Spinal cord (tissue), 10 donors: Measurements from ENCODE around the gene DVL1. TPM values are rescaled to one million over a fixed set of nuclear protein-coding genes. Genes with fewer than 3 reads are reported as not detected.
A peak's percentile ranks its signal among the peaks of the same experiment; 100 is the strongest.

ENCODE experiments used
- DNase-seq, 6 donors: peaks; one replicate each; pipeline versions ENCODE4 v3.0.0 to v3.0.0-alpha.2; 2013 to 2015; ENCODE audit warnings: low spot score in 6 of 6, low read depth in 4 of 6
- H3K27ac ChIP-seq: one replicate; pipeline ENCODE4 v1.5.1; 2013; ENCODE audit warnings: low read depth, low read length, control low read depth
- H3K27me3 ChIP-seq: one replicate; pipeline ENCODE4 v1.6.1; 2013; ENCODE audit warnings: low read length; ENCODE audit not compliant: control insufficient read depth, insufficient read depth
- H3K36me3 ChIP-seq: one replicate; pipeline ENCODE4 v1.6.1; 2013; ENCODE audit warnings: low read length; ENCODE audit not compliant: control insufficient read depth, insufficient read depth
- H3K4me1 ChIP-seq: one replicate; pipeline ENCODE4 v1.6.1; 2013; ENCODE audit warnings: low read length; ENCODE audit not compliant: control insufficient read depth, insufficient read depth
- H3K4me3 ChIP-seq: one replicate; pipeline ENCODE4 v1.5.1; 2013; ENCODE audit warnings: low read depth, low read length, control low read depth
- H3K9me3 ChIP-seq: one replicate; pipeline ENCODE4 v1.6.1; 2013; ENCODE audit warnings: low read length; ENCODE audit not compliant: control insufficient read depth, insufficient read depth
- WGBS: methylation state at CpG from one replicate; pipeline ENCODE4 v1.1.5; 2013; ENCODE audit warnings: missing lambda C conversion rate; ENCODE audit not compliant: insufficient coverage; 5-methylcytosine and 5-hydroxymethylcytosine counted together
- polyA plus RNA-seq, 2 donors: library from polyadenylated mRNA; unstranded; fragments of 120-200 nt; gene quantifications; one replicate each; pipeline ENCODE4 v1.2.1, GENCODE V29; 2013; ENCODE audit not compliant: insufficient read length in 2 of 2
- total RNA-seq, 2 donors: library from RNA; depleted of rRNA in 1 of 2; stranded (reverse); fragments of 120-200 nt in 1 of 2; fragments of >200 nt in 1 of 2; gene quantifications; one replicate each; pipeline versions ENCODE4 v1.2.3 to v1.2.4, GENCODE V29; 2013 to 2014
- donor health status: healthy.

DVL1 gene
- total and polyA plus RNA-seq, 4 donors = 35.7 to 87.1 (median 75.7) TPM

GRCh38 chr1:1329304-1330210, 19.7 kb downstream of the DVL1 start:
- Histone ChIP-seq H3K4me1 (peaks cover 31% of the 10 kb centered on the region), H3K36me3 (peaks cover 89% of the 10 kb centered on the region), H3K9me3 (no peaks in the 10 kb centered on the region), H3K4me3 (no peak overlapping the region), H3K27me3 (no peaks in the 10 kb centered on the region), H3K27ac (no peak overlapping the region)
- 93% methylated on average over 58 of the region's 58 CpGs for WGBS
- DNase-seq = no peak

DNA sequence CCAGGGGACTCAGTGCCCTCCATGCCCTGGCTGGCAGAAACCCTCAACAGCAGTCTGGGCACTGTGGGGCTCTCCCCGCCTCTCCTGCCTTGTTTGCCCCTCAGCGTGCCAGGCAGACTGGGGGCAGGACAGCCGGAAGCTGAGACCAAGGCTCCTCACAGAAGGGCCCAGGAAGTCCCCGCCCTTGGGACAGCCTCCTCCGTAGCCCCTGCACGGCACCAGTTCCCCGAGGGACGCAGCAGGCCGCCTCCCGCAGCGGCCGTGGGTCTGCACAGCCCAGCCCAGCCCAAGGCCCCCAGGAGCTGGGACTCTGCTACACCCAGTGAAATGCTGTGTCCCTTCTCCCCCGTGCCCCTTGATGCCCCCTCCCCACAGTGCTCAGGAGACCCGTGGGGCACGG, 21.0 kb downstream of the DVL1 start:
- Histone ChIP-seq H3K27me3 (no peaks in the 10 kb centered on the region), H3K4me3 (no peak overlapping the region), H3K27ac (no peak overlapping the region), H3K4me1 (peaks cover 36% of the 10 kb centered on the region), H3K9me3 (no peaks in the 10 kb centered on the region), H3K36me3 (peaks cover 76% of the 10 kb centered on the region)
- no peak for DNase-seq
- 85% methylated on average over 13 of the region's 15 CpGs for WGBS

- no peaks in the 10 kb centered on the region for H3K9me3 ChIP-seq
- no peak for DNase-seq
- H3K4me3 ChIP-seq = no peak overlapping the region
- no peaks in the 10 kb centered on the region for H3K27me3 ChIP-seq
- 91% methylated on average over 40 of the region's 40 CpGs for WGBS
- peaks cover 73% of the 10 kb centered on the region for H3K36me3 ChIP-seq
- peaks cover 42% of the 10 kb centered on the region for H3K4me1 ChIP-seq
- H3K27ac ChIP-seq = no peak overlapping the region
Observed at GRCh38 chr1:1327291-1327690, 21.9 kb downstream of the DVL1 start.

- H3K4me3 ChIP-seq = no peak overlapping the region
- H3K27me3 ChIP-seq = no peaks in the 10 kb centered on the region
- WGBS = 86% methylated on average over 7 of the region's 8 CpGs
- H3K9me3 ChIP-seq = no peaks in the 10 kb centered on the region
- no peak overlapping the region for H3K27ac ChIP-seq
- DNase-seq = no peak
- peaks cover 78% of the 10 kb centered on the region for H3K36me3 ChIP-seq
- H3K4me1 ChIP-seq = peaks cover 45% of the 10 kb centered on the region
Observed at GRCh38 chr1:1326075-1326605, 23.1 kb downstream of the DVL1 start.

DNA sequence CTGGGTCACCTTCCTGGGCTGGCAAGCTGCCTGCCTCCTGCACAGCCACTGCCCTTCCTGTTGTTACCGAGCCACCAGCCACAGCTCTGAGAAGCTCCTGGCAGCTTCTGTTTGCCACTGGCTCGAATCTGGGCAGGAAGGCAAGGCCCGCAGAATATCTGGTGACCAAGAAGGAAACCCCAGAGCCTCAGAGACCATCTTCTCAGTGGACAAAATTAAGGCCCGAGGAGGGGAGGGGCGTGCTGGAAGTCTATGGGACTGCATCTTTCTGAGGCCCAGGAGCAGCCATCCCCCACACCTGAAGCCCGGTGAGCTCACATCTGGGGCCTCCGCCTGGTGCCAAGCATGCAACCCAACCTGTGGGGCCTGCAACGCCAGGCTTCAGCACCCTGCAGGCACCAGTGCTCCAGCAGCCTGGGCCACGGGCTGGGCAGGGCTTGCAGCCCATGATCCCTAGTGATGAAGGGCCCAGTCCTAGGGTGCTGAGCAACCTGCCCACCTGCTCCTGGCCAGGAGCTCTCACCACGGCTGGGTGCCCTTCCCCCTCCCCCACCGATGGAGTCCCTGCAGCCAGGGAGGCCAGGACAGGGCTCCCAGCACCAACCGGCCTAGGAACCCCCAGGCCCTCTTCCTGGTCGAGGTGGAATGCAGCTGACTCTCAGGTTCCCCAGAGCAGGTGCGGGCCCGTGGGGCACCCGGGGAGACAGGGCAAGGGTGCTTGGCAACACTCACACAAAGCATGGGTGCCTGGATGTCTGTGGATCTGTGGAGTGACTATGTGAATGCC, 23.7 kb downstream of the DVL1 start:
- Histone ChIP-seq H3K4me1 (peaks cover 38% of the 10 kb centered on the region), H3K27ac (peak overlapping the region; percentile 33), H3K9me3 (no peaks in the 10 kb centered on the region), H3K27me3 (no peaks in the 10 kb centered on the region), H3K36me3 (peaks cover 78% of the 10 kb centered on the region), H3K4me3 (peak overlapping the region; percentile 58)
- DNase-seq = no peak
- 74% methylated on average over 16 of the region's 16 CpGs for WGBS

GRCh38 chr1:1324524-1325287, 24.5 kb downstream of the DVL1 start, which contains the start of the genes CPTP and INTS11:
Gene CPTP (plus strand): TSS chr1:1324802. CDS start chr1:1326911, 2,109 bp downstream.
Gene INTS11 (minus strand): TSS chr1:1324660. CDS start chr1:1324608, 52 bp downstream.
- H3K36me3 ChIP-seq = peaks cover 79% of the 10 kb centered on the region
- under 1% methylated on average over 84 of the region's 84 CpGs for WGBS
- peak within 1 kb of the TSS; percentile 58 for H3K4me3 ChIP-seq
- DNase-seq = peak; percentile 59 to 98 (median 88)
- H3K27me3 ChIP-seq = no peaks in the 10 kb centered on the region
- peak within 1 kb of the TSS; percentile 33 for H3K27ac ChIP-seq
- H3K4me1 ChIP-seq = peaks cover 36% of the 10 kb centered on the region
- no peaks in the 10 kb centered on the region for H3K9me3 ChIP-seq

GRCh38 chr1:1324084-1324523, 25.1 kb downstream of the DVL1 start:
- Histone ChIP-seq H3K9me3 (no peaks in the 10 kb centered on the region), H3K36me3 (peaks cover 79% of the 10 kb centered on the region), H3K27ac (no peak overlapping the region), H3K4me3 (peak overlapping the region; percentile 52), H3K4me1 (peaks cover 36% of the 10 kb centered on the region), H3K27me3 (no peaks in the 10 kb centered on the region)
- DNase-seq = no peak
- under 1% methylated on average over 40 of the region's 41 CpGs for WGBS

DNA sequence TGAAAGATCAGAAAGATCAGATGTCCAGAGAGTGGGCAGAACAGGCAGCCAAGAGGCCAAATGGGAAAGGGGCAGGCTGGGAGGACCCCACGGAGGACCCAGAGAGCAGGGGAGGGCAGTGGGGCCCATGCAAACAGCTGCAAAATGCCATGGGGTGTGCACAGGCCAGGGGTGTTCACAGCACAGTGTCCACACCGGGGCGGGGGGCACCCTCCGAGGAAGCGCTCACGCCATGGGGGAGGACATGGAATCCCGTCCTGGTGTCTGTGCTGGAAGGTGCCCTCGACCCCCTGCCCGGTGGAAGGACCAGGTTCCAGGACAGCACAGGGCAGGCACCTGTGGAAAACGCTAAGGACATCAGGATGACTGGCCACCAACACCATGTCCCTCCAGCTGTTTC, 26.3 kb downstream of the DVL1 start:
- Histone ChIP-seq H3K4me1 (peaks cover 36% of the 10 kb centered on the region), H3K27ac (no peak overlapping the region), H3K9me3 (no peaks in the 10 kb centered on the region), H3K4me3 (no peak overlapping the region), H3K36me3 (peaks cover 79% of the 10 kb centered on the region), H3K27me3 (no peaks in the 10 kb centered on the region)
- 92% methylated on average over 10 of the region's 10 CpGs for WGBS
- DNase-seq = no peak

DNA sequence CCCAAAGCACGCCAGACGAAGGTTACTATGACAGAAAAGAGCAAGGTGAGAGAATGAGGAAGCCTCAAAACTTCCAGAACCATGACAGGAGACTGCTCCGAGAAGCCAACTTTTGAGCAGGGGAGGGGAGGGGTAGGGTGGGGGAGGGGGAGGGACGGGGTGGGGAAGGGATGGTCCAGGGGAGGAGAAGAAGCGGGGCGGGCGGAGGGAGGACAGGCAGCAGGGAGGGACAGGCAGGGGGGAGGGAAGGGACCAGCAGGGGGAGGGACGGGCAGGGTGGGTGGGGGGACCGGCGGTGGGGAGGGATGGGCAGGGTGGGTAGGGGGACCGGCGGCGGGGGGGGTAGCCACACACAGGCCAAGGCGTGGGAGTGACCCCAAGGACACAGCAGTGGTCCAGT, 26.8 kb downstream of the DVL1 start:
- Histone ChIP-seq H3K27ac (no peak overlapping the region), H3K36me3 (peaks cover 78% of the 10 kb centered on the region), H3K4me1 (peaks cover 36% of the 10 kb centered on the region), H3K9me3 (no peaks in the 10 kb centered on the region), H3K4me3 (no peak overlapping the region), H3K27me3 (no peaks in the 10 kb centered on the region)
- 84% methylated on average over 4 of the region's 14 CpGs for WGBS
- no peak for DNase-seq
